ENCODE measurements around the gene ABL2.
"Not testable (repeated sequence)": the region's sequence is repeated elsewhere in the genome, so short reads cannot be mapped to it uniquely, and the experiment has no call there.

Gene ABL2

GRCh38 chr1:179213317-179213716 is 16.2 kb downstream of the ABL2 start:
- DNase-seq: not testable (repeated sequence)

- no peak for DNase-seq
Observed at GRCh38 chr1:179208681-179209477, 20.6 kb downstream of the ABL2 start.

- DNase-seq: no peak
Observed at GRCh38 chr1:179206812-179207211, 22.7 kb downstream of the ABL2 start.

GRCh38 chr1:179205284-179205683 is 24.2 kb downstream of the ABL2 start:
- no peak for DNase-seq

- no peak for DNase-seq
Observed at GRCh38 chr1:179202161-179202560, 27.3 kb downstream of the ABL2 start.

- DNase-seq: no peak
Observed at GRCh38 chr1:179200586-179200985, 28.9 kb downstream of the ABL2 start.

GRCh38 chr1:179197690-179198297 is 31.7 kb downstream of the ABL2 start:
- no peak for DNase-seq

- not testable (repeated sequence) for DNase-seq
Observed at GRCh38 chr1:179195857-179196256, 33.6 kb downstream of the ABL2 start.

GRCh38 chr1:179195376-179195775 is 34.1 kb downstream of the ABL2 start:
- no peak for DNase-seq

- DNase-seq: no peak
Observed at GRCh38 chr1:179194068-179194537, 35.4 kb downstream of the ABL2 start.

- DNase-seq: no peak
Observed at GRCh38 chr1:179190861-179191260, 38.6 kb downstream of the ABL2 start.

GRCh38 chr1:179187735-179188471 is 41.6 kb downstream of the ABL2 start:
- DNase-seq: no peak

- no peak for DNase-seq
Observed at GRCh38 chr1:179187043-179187442, 42.4 kb downstream of the ABL2 start.

GRCh38 chr1:179184403-179184802 is 45.1 kb downstream of the ABL2 start:
- DNase-seq: no peak

GRCh38 chr1:179183857-179184256 is 45.6 kb downstream of the ABL2 start:
- no peak for DNase-seq

GRCh38 chr1:179178950-179179349 is 50.5 kb downstream of the ABL2 start:
- no peak for DNase-seq

- DNase-seq: no peak
Observed at GRCh38 chr1:179178183-179178582, 51.3 kb downstream of the ABL2 start.

- no peak for DNase-seq
Observed at GRCh38 chr1:179177615-179178014, 51.9 kb downstream of the ABL2 start.

GRCh38 chr1:179177182-179177581 is 52.3 kb downstream of the ABL2 start:
- no peak for DNase-seq

- DNase-seq: no peak
Observed at GRCh38 chr1:179175011-179175841, 54.3 kb downstream of the ABL2 start.

GRCh38 chr1:179170468-179170770 is 59.1 kb downstream of the ABL2 start:
- not testable (repeated sequence) for DNase-seq

GRCh38 chr1:179169616-179170467 is 59.6 kb downstream of the ABL2 start:
- DNase-seq: no peak
